Ishikawa (cell line): ENCODE measurements around the gene PALLD.

Experiments
- CEBPB ChIP-seq: IDR thresholded peaks from 2 replicates; pipeline ENCODE4 v1.6.1; 2012
- CREB1 ChIP-seq: IDR thresholded peaks from 2 replicates; pipeline ENCODE4 v1.6.1; 2012; ENCODE audit warnings: low read depth
- EGR1 ChIP-seq: IDR thresholded peaks from 2 replicates; pipeline ENCODE4 v1.6.1; 2012
- EP300 ChIP-seq: IDR thresholded peaks from 2 replicates; pipeline ENCODE4 v1.6.1; 2012; ENCODE audit warnings: borderline replicate concordance
- FOXM1 ChIP-seq: IDR thresholded peaks from 2 replicates; pipeline ENCODE4 v1.6.1; 2012; ENCODE audit warnings: low read depth, borderline replicate concordance
- MAX ChIP-seq: IDR thresholded peaks from 2 replicates; pipeline ENCODE4 v1.6.1; 2012
- NFIC ChIP-seq: IDR thresholded peaks from 2 replicates; pipeline ENCODE4 v1.6.1; 2012
- RAD21 ChIP-seq: IDR thresholded peaks from 2 replicates; pipeline ENCODE4 v1.6.1; 2012; ENCODE audit warnings: low read depth
- REST ChIP-seq: IDR thresholded peaks from 2 replicates; pipeline ENCODE4 v1.6.1; 2012; ENCODE audit warnings: low read depth, mild to moderate bottlenecking
- TAF1 ChIP-seq: IDR thresholded peaks from 2 replicates; pipeline ENCODE4 v1.6.1; 2012; ENCODE audit warnings: low read depth, mild to moderate bottlenecking
- TCF12 ChIP-seq: IDR thresholded peaks from 2 replicates; pipeline ENCODE4 v1.6.1; 2012; ENCODE audit warnings: low read depth
- TEAD4 ChIP-seq: IDR thresholded peaks from 2 replicates; pipeline ENCODE4 v1.6.1; 2012
- USF1 ChIP-seq: IDR thresholded peaks from 2 replicates; pipeline ENCODE4 v1.6.1; 2012
- YY1 ChIP-seq: IDR thresholded peaks from 2 replicates; pipeline ENCODE4 v1.6.1; 2012; ENCODE audit warnings: low read depth
- ZBTB7A ChIP-seq: IDR thresholded peaks from 2 replicates; pipeline ENCODE4 v1.6.1; 2012; ENCODE audit warnings: low read depth

The PALLD gene

GRCh38 chr4:168656946-168657473 lies 160.2 kb downstream of the PALLD start:
- no peak for TF ChIP-seq NFIC
- TF ChIP-seq REST = no peak
- TF ChIP-seq EGR1 = no peak
- no peak for TF ChIP-seq TAF1
- TF ChIP-seq ZBTB7A = no peak
- TF ChIP-seq EP300 = no peak
- no peak for TF ChIP-seq FOXM1
- TF ChIP-seq CEBPB = no peak
- TF ChIP-seq USF1 = no peak
- no peak for TF ChIP-seq MAX
- no peak for TF ChIP-seq YY1
- no peak for TF ChIP-seq RAD21
- TF ChIP-seq TEAD4 = no peak
- TF ChIP-seq CREB1 = no peak
- no peak for TF ChIP-seq TCF12

GRCh38 chr4:168658751-168659150 lies 161.9 kb downstream of the PALLD start:
- TF ChIP-seq NFIC = no peak
- no peak for TF ChIP-seq ZBTB7A
- no peak for TF ChIP-seq MAX
- TF ChIP-seq CREB1 = no peak
- no peak for TF ChIP-seq EP300
- TF ChIP-seq RAD21 = no peak
- TF ChIP-seq TEAD4 = no peak
- no peak for TF ChIP-seq YY1
- no peak for TF ChIP-seq FOXM1
- no peak for TF ChIP-seq TAF1
- no peak for TF ChIP-seq USF1
- TF ChIP-seq EGR1 = no peak
- no peak for TF ChIP-seq CEBPB
- TF ChIP-seq REST = no peak
- no peak for TF ChIP-seq TCF12

- TF ChIP-seq TCF12 = no peak
- no peak for TF ChIP-seq ZBTB7A
- TF ChIP-seq YY1 = no peak
- TF ChIP-seq TAF1 = no peak
These were observed 163.1 kb downstream of the PALLD start for GRCh38 chr4:168659741-168660465.

- TF ChIP-seq ZBTB7A = no peak
- no peak for TF ChIP-seq TAF1
- TF ChIP-seq MAX = no peak
- TF ChIP-seq CREB1 = no peak
- TF ChIP-seq RAD21 = no peak
- TF ChIP-seq EP300 = no peak
- TF ChIP-seq NFIC = no peak
- TF ChIP-seq REST = no peak
- TF ChIP-seq USF1 = no peak
- TF ChIP-seq EGR1 = no peak
- TF ChIP-seq YY1 = no peak
- TF ChIP-seq TEAD4 = no peak
- TF ChIP-seq TCF12 = no peak
- TF ChIP-seq CEBPB = no peak
- no peak for TF ChIP-seq FOXM1
These were observed 165.6 kb downstream of the PALLD start for GRCh38 chr4:168662297-168662984.
